Bronchial epithelial cell (primary cell): ENCODE measurements around the gene EPB41L3. TPM values are rescaled to one million over a fixed set of nuclear protein-coding genes. Genes with fewer than 3 reads are reported as not detected.

ENCODE experiments used
- DNase-seq: peaks from one replicate; pipeline ENCODE4 v3.0.0-alpha.2; 2010; ENCODE audit warnings: low read depth
- FAIRE-seq: peaks from 2 replicates; lab custom pipeline; 2011; peaks lifted over from hg19 to GRCh38; lab: Jason Lieb, UNC
- H3K27me3 ChIP-seq: 2 replicates; pipeline ENCODE4 v1.5.1; 2011; ENCODE audit warnings: low read length; ENCODE audit not compliant: control insufficient read depth, insufficient read depth
- H3K36me3 ChIP-seq: 2 replicates; pipeline ENCODE4 v1.5.1; 2011; ENCODE audit warnings: low read length; ENCODE audit not compliant: control insufficient read depth, insufficient read depth
- H3K4me3 ChIP-seq: 2 replicates; pipeline ENCODE4 v1.5.1; 2011; ENCODE audit warnings: mild to moderate bottlenecking, low read depth, low read length, control low read depth
- total RNA-seq: library from RNA; depleted of rRNA; stranded (reverse); fragments of >200 nt; gene quantifications from 2 replicates; pipeline ENCODE4 v1.2.1, GENCODE V29; 2014
- TF ChIP-seq, protein P1 (sequence below): IDR thresholded peaks from 2 replicates; pipeline ENCODE4 v1.5.1; 2011; ENCODE audit warnings: mild to moderate bottlenecking, moderate library complexity, low read length, control low read depth, inconsistent platforms; ENCODE audit not compliant: insufficient read depth, severe bottlenecking

The EPB41L3 gene
- total RNA-seq, 1 donor from 2014 or later = 0.53 TPM

DNA sequence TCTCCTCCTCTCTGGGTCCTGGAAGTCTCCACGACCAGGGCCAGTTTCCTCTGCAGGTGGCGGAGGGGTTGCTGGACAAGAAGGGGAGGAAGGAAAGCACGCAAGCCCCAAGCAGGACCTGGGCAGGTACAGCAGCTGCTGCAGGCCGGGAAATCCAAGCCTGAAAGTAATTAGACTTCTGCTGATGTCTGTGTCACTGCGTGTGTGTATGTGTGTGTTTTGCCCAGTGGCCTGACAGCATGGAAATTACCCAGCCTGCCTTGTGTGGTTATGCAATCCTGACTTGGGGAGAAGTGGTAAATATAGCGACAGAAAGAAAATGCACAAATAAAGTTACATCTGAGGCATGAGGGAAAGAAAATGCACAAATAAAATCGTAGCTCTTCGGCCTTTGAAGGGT lies 126.5 kb downstream of the EPB41L3 start:
- Histone ChIP-seq H3K27me3 (no peaks in the 10 kb centered on the region), H3K4me3 (no peak overlapping the region), H3K36me3 (no peaks in the 10 kb centered on the region)
- TF ChIP-seq, protein P1, sequence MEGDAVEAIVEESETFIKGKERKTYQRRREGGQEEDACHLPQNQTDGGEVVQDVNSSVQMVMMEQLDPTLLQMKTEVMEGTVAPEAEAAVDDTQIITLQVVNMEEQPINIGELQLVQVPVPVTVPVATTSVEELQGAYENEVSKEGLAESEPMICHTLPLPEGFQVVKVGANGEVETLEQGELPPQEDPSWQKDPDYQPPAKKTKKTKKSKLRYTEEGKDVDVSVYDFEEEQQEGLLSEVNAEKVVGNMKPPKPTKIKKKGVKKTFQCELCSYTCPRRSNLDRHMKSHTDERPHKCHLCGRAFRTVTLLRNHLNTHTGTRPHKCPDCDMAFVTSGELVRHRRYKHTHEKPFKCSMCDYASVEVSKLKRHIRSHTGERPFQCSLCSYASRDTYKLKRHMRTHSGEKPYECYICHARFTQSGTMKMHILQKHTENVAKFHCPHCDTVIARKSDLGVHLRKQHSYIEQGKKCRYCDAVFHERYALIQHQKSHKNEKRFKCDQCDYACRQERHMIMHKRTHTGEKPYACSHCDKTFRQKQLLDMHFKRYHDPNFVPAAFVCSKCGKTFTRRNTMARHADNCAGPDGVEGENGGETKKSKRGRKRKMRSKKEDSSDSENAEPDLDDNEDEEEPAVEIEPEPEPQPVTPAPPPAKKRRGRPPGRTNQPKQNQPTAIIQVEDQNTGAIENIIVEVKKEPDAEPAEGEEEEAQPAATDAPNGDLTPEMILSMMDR = no peak
- no peak for DNase-seq
- FAIRE-seq = no peak

DNA sequence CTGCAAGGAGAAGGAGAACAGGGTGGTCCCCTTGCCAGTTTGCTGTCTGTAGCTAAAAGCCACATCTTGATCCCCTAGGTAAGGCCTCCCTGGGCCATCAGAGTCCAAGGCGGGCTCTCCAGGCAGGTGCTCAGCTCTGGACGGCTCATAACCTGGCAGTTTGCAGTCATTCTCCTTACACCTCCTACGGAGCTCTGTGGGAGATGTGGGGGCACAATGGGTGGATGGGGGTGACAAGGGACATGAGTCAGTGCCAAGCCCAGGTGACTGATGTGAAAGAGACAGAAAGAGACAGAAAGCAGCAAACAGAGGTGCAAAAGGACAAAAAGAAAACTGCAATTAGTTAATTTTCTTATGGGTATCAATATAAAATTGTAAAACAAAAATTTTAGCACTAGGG lies 127.7 kb downstream of the EPB41L3 start:
- no peak for DNase-seq
- FAIRE-seq = no peak

DNA sequence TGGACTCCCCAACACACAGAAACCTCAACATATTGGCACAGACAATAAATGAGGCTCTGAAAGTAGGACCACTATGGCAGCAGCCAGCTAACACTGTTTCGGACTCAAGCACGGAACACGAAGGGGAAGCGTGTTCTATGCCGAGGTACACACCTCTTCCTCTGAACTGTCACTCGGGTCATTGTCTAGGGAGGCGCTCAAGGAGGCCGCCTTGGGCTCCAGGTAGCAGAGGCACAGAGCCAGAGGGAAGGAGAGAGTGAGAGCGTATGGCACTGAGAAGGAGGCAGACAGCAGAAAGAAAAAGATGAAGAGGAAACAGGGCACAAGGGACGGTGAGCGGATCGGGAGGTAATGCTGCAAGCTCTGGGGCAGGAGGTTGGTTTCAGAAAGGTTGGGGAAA lies 128.1 kb downstream of the EPB41L3 start:
- TF ChIP-seq, protein P1 = no peak
- H3K27me3 ChIP-seq = no peaks in the 10 kb centered on the region
- H3K4me3 ChIP-seq = no peak overlapping the region
- H3K36me3 ChIP-seq = no peaks in the 10 kb centered on the region
- DNase-seq (no peak), FAIRE-seq (peak; percentile 7)

More for the DNA sequence above, 127.7 kb downstream of the EPB41L3 start:
- no peak overlapping the region for H3K4me3 ChIP-seq
- H3K36me3 ChIP-seq = no peaks in the 10 kb centered on the region
- no peaks in the 10 kb centered on the region for H3K27me3 ChIP-seq
- TF ChIP-seq, protein P1 = no peak

DNA sequence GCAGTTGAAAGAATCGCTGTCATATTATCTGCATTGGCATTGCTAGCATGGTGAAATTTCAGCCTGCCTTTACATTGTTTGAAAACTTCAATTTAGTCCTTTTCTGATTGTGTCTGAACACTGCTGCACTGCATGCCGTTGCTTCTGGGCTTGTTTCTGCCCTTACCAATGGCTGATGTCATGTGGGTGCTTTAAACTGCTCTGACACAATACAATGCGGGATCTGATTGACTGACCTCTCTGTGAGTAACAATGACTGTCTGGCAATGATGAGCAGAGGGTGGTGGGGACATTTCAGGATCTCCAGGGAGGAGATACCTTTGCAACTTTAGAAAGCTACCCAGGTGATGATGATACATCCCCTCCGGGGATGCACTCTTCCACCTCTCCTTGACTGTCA lies 128.8 kb downstream of the EPB41L3 start:
- Histone ChIP-seq H3K4me3 (no peak overlapping the region), H3K36me3 (no peaks in the 10 kb centered on the region), H3K27me3 (no peaks in the 10 kb centered on the region)
- TF ChIP-seq, protein P1 = no peak
- FAIRE-seq (no peak), DNase-seq (no peak)

DNA sequence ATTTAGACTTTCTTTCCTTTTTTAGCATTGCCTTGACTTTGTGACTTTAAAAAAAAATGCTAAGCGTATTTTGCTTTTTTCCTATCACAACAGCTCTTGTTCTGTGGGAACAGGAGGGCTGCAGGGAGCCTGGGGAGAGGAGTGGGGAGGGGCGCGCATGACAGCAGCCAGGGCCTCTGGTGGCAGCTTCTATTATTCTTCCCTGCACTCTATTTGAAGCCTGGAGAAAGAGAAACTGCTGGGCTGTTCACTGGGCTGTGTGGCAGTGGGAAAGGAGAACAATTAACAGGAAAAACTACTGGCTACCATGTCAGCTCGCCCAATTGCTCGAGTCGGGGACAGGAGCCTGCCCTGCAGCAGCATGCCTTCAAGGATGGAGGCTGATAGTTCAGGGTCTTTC lies 129.3 kb downstream of the EPB41L3 start:
- Histone ChIP-seq H3K27me3 (no peaks in the 10 kb centered on the region), H3K36me3 (no peaks in the 10 kb centered on the region), H3K4me3 (no peak overlapping the region)
- no peak for FAIRE-seq
- TF ChIP-seq, protein P1 = no peak
- no peak for DNase-seq

DNA sequence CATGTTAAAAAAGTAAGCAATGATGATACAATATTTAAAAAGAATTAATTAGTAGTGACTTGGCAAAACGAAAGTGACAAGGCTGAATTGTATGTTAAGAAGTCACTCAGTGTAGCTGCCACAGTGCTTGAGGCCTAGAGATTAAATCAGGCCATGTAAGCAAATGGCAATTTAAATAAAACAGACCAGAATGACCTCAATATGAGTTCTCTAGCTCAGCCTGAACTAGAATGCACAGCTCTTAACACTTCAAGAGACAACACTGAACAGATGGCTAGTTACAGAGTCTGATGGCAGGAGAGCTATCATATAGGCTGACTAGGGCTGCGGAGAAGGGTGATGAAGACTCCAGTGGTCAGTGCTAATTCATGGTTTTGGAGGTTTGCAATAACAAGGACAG lies 130.3 kb downstream of the EPB41L3 start:
- no peak overlapping the region for H3K4me3 ChIP-seq
- FAIRE-seq = no peak
- DNase-seq = no peak
- H3K36me3 ChIP-seq = no peaks in the 10 kb centered on the region
- H3K27me3 ChIP-seq = no peaks in the 10 kb centered on the region
- TF ChIP-seq, protein P1 = no peak
